SK-N-SH treated with all-trans-retinoic acid at 6 μM for 48 hours (cell line): ENCODE data around the gene FMC1.
A peak's percentile ranks its signal among the peaks of the same experiment; 100 is the strongest.

Source experiments
- ATAC-seq: fragments of 200-7000 bp; cut with Tn5 transposase; 3 replicates; pipeline ENCODE4 v1.9.1; 2020; ENCODE audit warnings: mild to moderate bottlenecking, moderate library complexity
- ARNTL ChIP-seq: fragments of 450-650 bp; formaldehyde crosslinking; IDR thresholded peaks from 2 replicates; pipeline ENCODE4 v1.5.0; 2020; ENCODE audit warnings: low read depth, mild to moderate bottlenecking, moderate library complexity, borderline replicate concordance
- BACH2 ChIP-seq: fragments of 250-450 bp; sonication (Bioruptor Pico); IDR thresholded peaks from 2 replicates; pipeline ENCODE4 v1.9.0; 2021; ENCODE audit warnings: mild to moderate bottlenecking, borderline replicate concordance
- CSDC2 ChIP-seq: fragments of 250-450 bp; sonication (Bioruptor Pico); IDR thresholded peaks from 2 replicates; pipeline ENCODE4 v1.5.0; 2020; ENCODE audit warnings: mild to moderate bottlenecking, moderate library complexity
- ESRRG ChIP-seq: fragments of 250-450 bp; sonication (Bioruptor Pico); IDR thresholded peaks from 2 replicates; pipeline ENCODE4 v1.6.1; 2021; ENCODE audit warnings: mild to moderate bottlenecking
- GLIS3 ChIP-seq: fragments of 250-450 bp; sonication (Bioruptor Pico); IDR thresholded peaks from 2 replicates; pipeline ENCODE4 v1.5.0; 2020; ENCODE audit warnings: mild to moderate bottlenecking, moderate library complexity
- ISL1 ChIP-seq: fragments of 250-450 bp; sonication (Bioruptor Pico); IDR thresholded peaks from 2 replicates; pipeline ENCODE4 v2.1.2; 2022; ENCODE audit warnings: mild to moderate bottlenecking, moderate library complexity
- OSR1 ChIP-seq: fragments of 250-450 bp; sonication (Bioruptor Pico); IDR thresholded peaks from 2 replicates; pipeline ENCODE4 v1.8.0; 2022; ENCODE audit warnings: moderate library complexity, mild to moderate bottlenecking, inconsistent platforms
- PPARA ChIP-seq: fragments of 250-450 bp; sonication (Bioruptor Pico); IDR thresholded peaks from 2 replicates; pipeline ENCODE4 v1.5.0; 2020; ENCODE audit warnings: mild to moderate bottlenecking, borderline replicate concordance
- RARB ChIP-seq: fragments of 250-450 bp; sonication (Bioruptor Pico); IDR thresholded peaks from 2 replicates; pipeline ENCODE4 v1.8.0; 2021; ENCODE audit warnings: mild to moderate bottlenecking, moderate library complexity
- SNAI2 ChIP-seq: fragments of 250-450 bp; sonication (Bioruptor Pico); IDR thresholded peaks from 2 replicates; pipeline ENCODE4 v1.5.0; 2020; ENCODE audit warnings: mild to moderate bottlenecking, moderate library complexity
- TCF4 ChIP-seq: fragments of 250-450 bp; sonication (Bioruptor Pico); IDR thresholded peaks from 2 replicates; pipeline ENCODE4 v1.8.0; 2021; ENCODE audit warnings: mild to moderate bottlenecking, moderate library complexity, borderline replicate concordance
- TOX ChIP-seq: fragments of 250-450 bp; sonication (Bioruptor Pico); IDR thresholded peaks from 2 replicates; pipeline ENCODE4 v1.8.0; 2021; ENCODE audit warnings: mild to moderate bottlenecking, moderate library complexity, borderline replicate concordance
- ZC3H10 ChIP-seq: fragments of 250-450 bp; sonication (Bioruptor Pico); IDR thresholded peaks from 2 replicates; pipeline ENCODE4 v1.5.1; 2021; ENCODE audit warnings: mild to moderate bottlenecking, moderate library complexity
- ZFP3 ChIP-seq: fragments of 250-450 bp; sonication (Bioruptor Pico); IDR thresholded peaks from 2 replicates; pipeline ENCODE4 v1.5.0; 2020; ENCODE audit warnings: mild to moderate bottlenecking, moderate library complexity
- ZFP30 ChIP-seq: fragments of 450-650 bp; formaldehyde crosslinking; IDR thresholded peaks from 2 replicates; pipeline ENCODE4 v1.5.0; 2022; ENCODE audit warnings: mild to moderate bottlenecking, moderate library complexity
- ZNF565 ChIP-seq: fragments of 450-650 bp; formaldehyde crosslinking; conservative IDR thresholded peaks from 2 replicates; pipeline ENCODE4 v1.5.0; 2020; ENCODE audit warnings: low read depth, mild to moderate bottlenecking, moderate library complexity
- ZNF8 ChIP-seq: fragments of 450-650 bp; formaldehyde crosslinking; IDR thresholded peaks from 2 replicates; pipeline ENCODE4 v1.5.0; 2020; ENCODE audit warnings: mild to moderate bottlenecking, moderate library complexity
- TF ChIP-seq, protein P1 (sequence below): fragments of 250-450 bp; sonication (Bioruptor Pico); IDR thresholded peaks from 2 replicates; pipeline ENCODE4 v1.8.0; 2021; ENCODE audit warnings: low read depth, mild to moderate bottlenecking, moderate library complexity, borderline replicate concordance
- TF ChIP-seq, protein P2 (sequence below): fragments of 250-450 bp; sonication (Bioruptor Pico); IDR thresholded peaks from 2 replicates; pipeline ENCODE4 v1.5.0; 2020; ENCODE audit warnings: mild to moderate bottlenecking, moderate library complexity
- TF ChIP-seq, protein P3 (sequence below): fragments of 250-450 bp; sonication (Bioruptor Pico); IDR thresholded peaks from 2 replicates; pipeline ENCODE4 v1.5.1; 2020; ENCODE audit warnings: low read depth, mild to moderate bottlenecking, moderate library complexity
- TF ChIP-seq, protein P4 (sequence below): fragments of 250-450 bp; sonication (Bioruptor Pico); IDR thresholded peaks from 2 replicates; pipeline ENCODE4 v1.5.1; 2021; ENCODE audit warnings: mild to moderate bottlenecking, moderate library complexity
- TF ChIP-seq, protein P5 (sequence below): fragments of 250-450 bp; sonication (Bioruptor Pico); IDR thresholded peaks from 2 replicates; pipeline ENCODE4 v1.8.0; 2020; ENCODE audit warnings: mild to moderate bottlenecking, moderate library complexity, borderline replicate concordance

FMC1 gene

DNA sequence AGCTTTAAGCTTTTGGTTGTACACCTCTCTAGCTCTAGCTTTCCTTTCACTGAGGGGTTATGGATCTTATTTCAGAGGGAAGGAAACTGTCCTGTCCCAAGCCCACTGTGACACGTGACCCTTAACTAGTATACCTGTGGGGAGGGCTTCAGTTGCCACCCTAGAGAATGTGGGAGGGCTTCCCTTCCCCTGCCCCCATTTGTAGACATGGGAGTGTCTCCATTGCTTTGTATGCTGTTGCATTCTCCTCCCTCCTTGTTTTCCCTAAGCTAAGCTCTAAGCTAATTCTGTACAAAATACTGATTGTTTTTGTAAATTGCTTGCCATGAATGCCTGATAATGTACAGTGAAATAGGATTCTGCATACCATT lies 29.8 kb downstream of the FMC1 start:
- TF ChIP-seq TOX (CRISPR knock-in tag): no peak
- TF ChIP-seq TCF4 (CRISPR knock-in tag): no peak
- TF ChIP-seq, protein P1, sequence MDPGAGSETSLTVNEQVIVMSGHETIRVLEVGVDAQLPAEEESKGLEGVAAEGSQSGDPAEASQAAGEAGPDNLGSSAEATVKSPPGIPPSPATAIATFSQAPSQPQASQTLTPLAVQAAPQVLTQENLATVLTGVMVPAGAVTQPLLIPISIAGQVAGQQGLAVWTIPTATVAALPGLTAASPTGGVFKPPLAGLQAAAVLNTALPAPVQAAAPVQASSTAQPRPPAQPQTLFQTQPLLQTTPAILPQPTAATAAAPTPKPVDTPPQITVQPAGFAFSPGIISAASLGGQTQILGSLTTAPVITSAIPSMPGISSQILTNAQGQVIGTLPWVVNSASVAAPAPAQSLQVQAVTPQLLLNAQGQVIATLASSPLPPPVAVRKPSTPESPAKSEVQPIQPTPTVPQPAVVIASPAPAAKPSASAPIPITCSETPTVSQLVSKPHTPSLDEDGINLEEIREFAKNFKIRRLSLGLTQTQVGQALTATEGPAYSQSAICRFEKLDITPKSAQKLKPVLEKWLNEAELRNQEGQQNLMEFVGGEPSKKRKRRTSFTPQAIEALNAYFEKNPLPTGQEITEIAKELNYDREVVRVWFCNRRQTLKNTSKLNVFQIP (CRISPR knock-in tag): no peak
- TF ChIP-seq, protein P2, sequence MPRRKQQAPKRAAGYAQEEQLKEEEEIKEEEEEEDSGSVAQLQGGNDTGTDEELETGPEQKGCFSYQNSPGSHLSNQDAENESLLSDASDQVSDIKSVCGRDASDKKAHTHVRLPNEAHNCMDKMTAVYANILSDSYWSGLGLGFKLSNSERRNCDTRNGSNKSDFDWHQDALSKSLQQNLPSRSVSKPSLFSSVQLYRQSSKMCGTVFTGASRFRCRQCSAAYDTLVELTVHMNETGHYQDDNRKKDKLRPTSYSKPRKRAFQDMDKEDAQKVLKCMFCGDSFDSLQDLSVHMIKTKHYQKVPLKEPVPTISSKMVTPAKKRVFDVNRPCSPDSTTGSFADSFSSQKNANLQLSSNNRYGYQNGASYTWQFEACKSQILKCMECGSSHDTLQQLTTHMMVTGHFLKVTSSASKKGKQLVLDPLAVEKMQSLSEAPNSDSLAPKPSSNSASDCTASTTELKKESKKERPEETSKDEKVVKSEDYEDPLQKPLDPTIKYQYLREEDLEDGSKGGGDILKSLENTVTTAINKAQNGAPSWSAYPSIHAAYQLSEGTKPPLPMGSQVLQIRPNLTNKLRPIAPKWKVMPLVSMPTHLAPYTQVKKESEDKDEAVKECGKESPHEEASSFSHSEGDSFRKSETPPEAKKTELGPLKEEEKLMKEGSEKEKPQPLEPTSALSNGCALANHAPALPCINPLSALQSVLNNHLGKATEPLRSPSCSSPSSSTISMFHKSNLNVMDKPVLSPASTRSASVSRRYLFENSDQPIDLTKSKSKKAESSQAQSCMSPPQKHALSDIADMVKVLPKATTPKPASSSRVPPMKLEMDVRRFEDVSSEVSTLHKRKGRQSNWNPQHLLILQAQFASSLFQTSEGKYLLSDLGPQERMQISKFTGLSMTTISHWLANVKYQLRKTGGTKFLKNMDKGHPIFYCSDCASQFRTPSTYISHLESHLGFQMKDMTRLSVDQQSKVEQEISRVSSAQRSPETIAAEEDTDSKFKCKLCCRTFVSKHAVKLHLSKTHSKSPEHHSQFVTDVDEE (CRISPR knock-in tag): no peak
- TF ChIP-seq ARNTL: no peak
- no peak for TF ChIP-seq ZNF565
- TF ChIP-seq CSDC2 (CRISPR knock-in tag): no peak
- no peak for TF ChIP-seq RARB (CRISPR knock-in tag)
- TF ChIP-seq, protein P3, sequence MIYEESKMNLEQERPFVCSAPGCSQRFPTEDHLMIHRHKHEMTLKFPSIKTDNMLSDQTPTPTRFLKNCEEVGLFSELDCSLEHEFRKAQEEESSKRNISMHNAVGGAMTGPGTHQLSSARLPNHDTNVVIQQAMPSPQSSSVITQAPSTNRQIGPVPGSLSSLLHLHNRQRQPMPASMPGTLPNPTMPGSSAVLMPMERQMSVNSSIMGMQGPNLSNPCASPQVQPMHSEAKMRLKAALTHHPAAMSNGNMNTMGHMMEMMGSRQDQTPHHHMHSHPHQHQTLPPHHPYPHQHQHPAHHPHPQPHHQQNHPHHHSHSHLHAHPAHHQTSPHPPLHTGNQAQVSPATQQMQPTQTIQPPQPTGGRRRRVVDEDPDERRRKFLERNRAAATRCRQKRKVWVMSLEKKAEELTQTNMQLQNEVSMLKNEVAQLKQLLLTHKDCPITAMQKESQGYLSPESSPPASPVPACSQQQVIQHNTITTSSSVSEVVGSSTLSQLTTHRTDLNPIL (CRISPR knock-in tag): no peak
- TF ChIP-seq ZFP30 (CRISPR knock-in tag): no peak
- no peak for TF ChIP-seq ISL1 (CRISPR knock-in tag)
- no peak for TF ChIP-seq ZC3H10 (CRISPR knock-in tag)
- no peak for TF ChIP-seq BACH2 (CRISPR knock-in tag)
- TF ChIP-seq ZNF8: no peak
- no peak for TF ChIP-seq OSR1
- TF ChIP-seq ZFP3: no peak
- TF ChIP-seq GLIS3 (CRISPR knock-in tag): no peak
- TF ChIP-seq, protein P4, sequence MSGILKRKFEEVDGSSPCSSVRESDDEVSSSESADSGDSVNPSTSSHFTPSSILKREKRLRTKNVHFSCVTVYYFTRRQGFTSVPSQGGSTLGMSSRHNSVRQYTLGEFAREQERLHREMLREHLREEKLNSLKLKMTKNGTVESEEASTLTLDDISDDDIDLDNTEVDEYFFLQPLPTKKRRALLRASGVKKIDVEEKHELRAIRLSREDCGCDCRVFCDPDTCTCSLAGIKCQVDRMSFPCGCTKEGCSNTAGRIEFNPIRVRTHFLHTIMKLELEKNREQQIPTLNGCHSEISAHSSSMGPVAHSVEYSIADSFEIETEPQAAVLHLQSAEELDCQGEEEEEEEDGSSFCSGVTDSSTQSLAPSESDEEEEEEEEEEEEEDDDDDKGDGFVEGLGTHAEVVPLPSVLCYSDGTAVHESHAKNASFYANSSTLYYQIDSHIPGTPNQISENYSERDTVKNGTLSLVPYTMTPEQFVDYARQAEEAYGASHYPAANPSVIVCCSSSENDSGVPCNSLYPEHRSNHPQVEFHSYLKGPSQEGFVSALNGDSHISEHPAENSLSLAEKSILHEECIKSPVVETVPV (CRISPR knock-in tag): no peak
- TF ChIP-seq, all 23 proteins: peak for 0

DNA sequence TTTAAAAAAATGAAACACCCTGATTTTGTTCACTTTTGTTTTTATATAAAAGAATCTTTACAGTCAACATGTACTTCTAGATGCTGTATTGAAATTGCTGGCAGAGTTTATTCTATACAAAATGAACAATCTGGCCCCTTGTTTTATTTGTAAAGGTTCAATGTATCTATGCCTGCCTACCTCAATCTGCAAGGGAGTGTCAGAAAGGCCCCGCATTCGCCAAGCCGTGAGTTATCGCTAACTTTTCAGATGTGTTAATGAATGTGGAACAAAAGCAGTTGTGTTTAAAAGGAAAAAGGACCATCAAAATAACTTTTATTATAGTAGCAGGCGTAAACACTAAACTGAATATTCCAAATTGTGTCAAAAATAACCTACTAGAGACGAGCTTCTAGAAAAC lies 33.1 kb downstream of the FMC1 start:
- TF ChIP-seq GLIS3 (CRISPR knock-in tag) (no peak), ZNF8 (no peak), BACH2 (CRISPR knock-in tag) (no peak), ZFP3 (no peak), ZFP30 (CRISPR knock-in tag) (no peak), TOX (CRISPR knock-in tag) (no peak), OSR1 (no peak), ZNF565 (no peak), ESRRG (no peak), SNAI2 (CRISPR knock-in tag) (no peak), ISL1 (CRISPR knock-in tag) (no peak), PPARA (CRISPR knock-in tag) (no peak)
- TF ChIP-seq, protein P5, sequence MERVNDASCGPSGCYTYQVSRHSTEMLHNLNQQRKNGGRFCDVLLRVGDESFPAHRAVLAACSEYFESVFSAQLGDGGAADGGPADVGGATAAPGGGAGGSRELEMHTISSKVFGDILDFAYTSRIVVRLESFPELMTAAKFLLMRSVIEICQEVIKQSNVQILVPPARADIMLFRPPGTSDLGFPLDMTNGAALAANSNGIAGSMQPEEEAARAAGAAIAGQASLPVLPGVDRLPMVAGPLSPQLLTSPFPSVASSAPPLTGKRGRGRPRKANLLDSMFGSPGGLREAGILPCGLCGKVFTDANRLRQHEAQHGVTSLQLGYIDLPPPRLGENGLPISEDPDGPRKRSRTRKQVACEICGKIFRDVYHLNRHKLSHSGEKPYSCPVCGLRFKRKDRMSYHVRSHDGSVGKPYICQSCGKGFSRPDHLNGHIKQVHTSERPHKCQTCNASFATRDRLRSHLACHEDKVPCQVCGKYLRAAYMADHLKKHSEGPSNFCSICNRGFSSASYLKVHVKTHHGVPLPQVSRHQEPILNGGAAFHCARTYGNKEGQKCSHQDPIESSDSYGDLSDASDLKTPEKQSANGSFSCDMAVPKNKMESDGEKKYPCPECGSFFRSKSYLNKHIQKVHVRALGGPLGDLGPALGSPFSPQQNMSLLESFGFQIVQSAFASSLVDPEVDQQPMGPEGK: no peak
- TF ChIP-seq, protein P4 (CRISPR knock-in tag): no peak
- TF ChIP-seq, all 23 proteins: peak for 0
- ATAC-seq: no peak

More for the DNA sequence above, 29.8 kb downstream of the FMC1 start:
- peak; percentile 13; the same call in 1 of the 3 replicates for ATAC-seq
